ENCODE data around the gene CCT5. TPM values are rescaled to one million over a fixed set of nuclear protein-coding genes. Genes with fewer than 3 reads are reported as not detected.

The CCT5 gene
- total RNA-seq, 1 experiment from 2014 or later = 675 TPM

- TF ChIP-seq EZH2 (IDR thresholded peaks at IDR 0.05; ENCODE audit: borderline replicate concordance, low read depth, low read length, poor library complexity, severe bottlenecking) (no peak), CTCF (conservative IDR thresholded peaks at IDR 0.05; ENCODE audit: low read depth, low read length) (no peak)
- H3K4me1 ChIP-seq (ENCODE audit: insufficient read depth, low read length, poor library complexity, severe bottlenecking) = no peaks in the 10 kb centered on the region
- no peaks in the 10 kb centered on the region for H3K9me3 ChIP-seq (ENCODE audit: low read depth, low read length, poor library complexity, severe bottlenecking)
- ChIA-PET POLR2A (ENCODE audit: low non-redundant PET) (no interaction called here), CTCF (no interaction called here)
- no peaks in the 10 kb centered on the region for H3K36me3 ChIP-seq (ENCODE audit: insufficient read depth, low read length, poor library complexity, severe bottlenecking)
- intact Hi-C loops (cut with micrococcal nuclease; ENCODE audit: unreplicated experiment) = no loop called here
- DNase-seq (ENCODE audit: low spot score) = no peak
- no peaks in the 10 kb centered on the region for H3K27me3 ChIP-seq (replicated peaks; ENCODE audit: insufficient read depth, low read depth, low read length, poor library complexity)
- H3K27ac ChIP-seq (ENCODE audit: low read depth, low read length, poor library complexity, severe bottlenecking) = no peak overlapping the region
- no TSS peak for BruUV-seq (replicated peaks)
- H3K4me3 ChIP-seq (ENCODE audit: low read depth, low read length, poor library complexity, severe bottlenecking) = no peak overlapping the region
Measured at GRCh38 chr5:10227379-10227778, 22.7 kb upstream of the CCT5 start.

GRCh38 chr5:10228288-10228687 is 21.8 kb upstream of the CCT5 start:
- BruUV-seq (replicated peaks) = no TSS peak
- Histone ChIP-seq H3K27me3 (replicated peaks; ENCODE audit: insufficient read depth, low read depth, low read length, poor library complexity) (no peaks in the 10 kb centered on the region), H3K4me1 (ENCODE audit: insufficient read depth, low read length, poor library complexity, severe bottlenecking) (peaks cover 3% of the 10 kb centered on the region), H3K36me3 (ENCODE audit: insufficient read depth, low read length, poor library complexity, severe bottlenecking) (no peaks in the 10 kb centered on the region), H3K4me3 (ENCODE audit: low read depth, low read length, poor library complexity, severe bottlenecking) (no peak overlapping the region), H3K9me3 (ENCODE audit: low read depth, low read length, poor library complexity, severe bottlenecking) (no peaks in the 10 kb centered on the region), H3K27ac (ENCODE audit: low read depth, low read length, poor library complexity, severe bottlenecking) (no peak overlapping the region)
- intact Hi-C loops (cut with micrococcal nuclease; ENCODE audit: unreplicated experiment) = no loop called here
- POLR2A ChIA-PET (ENCODE audit: low non-redundant PET) = no interaction called here
- DNase-seq (ENCODE audit: low spot score) = no peak
- CTCF ChIA-PET = no interaction called here
- TF ChIP-seq CTCF (conservative IDR thresholded peaks at IDR 0.05; ENCODE audit: low read depth, low read length) = no peak
- TF ChIP-seq EZH2 (IDR thresholded peaks at IDR 0.05; ENCODE audit: borderline replicate concordance, low read depth, low read length, poor library complexity, severe bottlenecking) = no peak

- Histone ChIP-seq H3K36me3 (ENCODE audit: insufficient read depth, low read length, poor library complexity, severe bottlenecking) (no peaks in the 10 kb centered on the region), H3K4me3 (ENCODE audit: low read depth, low read length, poor library complexity, severe bottlenecking) (no peak overlapping the region), H3K27me3 (replicated peaks; ENCODE audit: insufficient read depth, low read depth, low read length, poor library complexity) (no peaks in the 10 kb centered on the region), H3K9me3 (ENCODE audit: low read depth, low read length, poor library complexity, severe bottlenecking) (no peaks in the 10 kb centered on the region), H3K4me1 (ENCODE audit: insufficient read depth, low read length, poor library complexity, severe bottlenecking) (peaks cover 9% of the 10 kb centered on the region), H3K27ac (ENCODE audit: low read depth, low read length, poor library complexity, severe bottlenecking) (no peak overlapping the region)
- POLR2A ChIA-PET (ENCODE audit: low non-redundant PET) = no interaction called here
- CTCF ChIA-PET = no interaction called here
- intact Hi-C loops (cut with micrococcal nuclease; ENCODE audit: unreplicated experiment) = no loop called here
- no TSS peak for BruUV-seq (replicated peaks)
- no peak for TF ChIP-seq EZH2 (IDR thresholded peaks at IDR 0.05; ENCODE audit: borderline replicate concordance, low read depth, low read length, poor library complexity, severe bottlenecking)
- 0 out of 2 replicates have a peak, but pooled peaks have one; percentile 19 for TF ChIP-seq CTCF (conservative IDR thresholded peaks at IDR 0.05; ENCODE audit: low read depth, low read length)
- DNase-seq (ENCODE audit: low spot score) = no peak
Measured at GRCh38 chr5:10229306-10230048, 20.6 kb upstream of the CCT5 start.
